Diencephalon (tissue), 1 donor: ENCODE measurements around the gene SCYL2. TPM values are rescaled to one million over a fixed set of nuclear protein-coding genes. Genes with fewer than 3 reads are reported as not detected.

Source experiments
- small RNA-seq: library from RNA; depleted of rRNA; stranded (forward); fragments of <200 nt; gene quantifications from one replicate; pipeline ENCODE3, GENCODE V24; 2014
- total RNA-seq: library from RNA; depleted of rRNA; stranded (reverse); fragments of >200 nt; gene quantifications from one replicate; pipeline ENCODE4 v1.2.3, GENCODE V29; 2014

The SCYL2 gene, protein sequence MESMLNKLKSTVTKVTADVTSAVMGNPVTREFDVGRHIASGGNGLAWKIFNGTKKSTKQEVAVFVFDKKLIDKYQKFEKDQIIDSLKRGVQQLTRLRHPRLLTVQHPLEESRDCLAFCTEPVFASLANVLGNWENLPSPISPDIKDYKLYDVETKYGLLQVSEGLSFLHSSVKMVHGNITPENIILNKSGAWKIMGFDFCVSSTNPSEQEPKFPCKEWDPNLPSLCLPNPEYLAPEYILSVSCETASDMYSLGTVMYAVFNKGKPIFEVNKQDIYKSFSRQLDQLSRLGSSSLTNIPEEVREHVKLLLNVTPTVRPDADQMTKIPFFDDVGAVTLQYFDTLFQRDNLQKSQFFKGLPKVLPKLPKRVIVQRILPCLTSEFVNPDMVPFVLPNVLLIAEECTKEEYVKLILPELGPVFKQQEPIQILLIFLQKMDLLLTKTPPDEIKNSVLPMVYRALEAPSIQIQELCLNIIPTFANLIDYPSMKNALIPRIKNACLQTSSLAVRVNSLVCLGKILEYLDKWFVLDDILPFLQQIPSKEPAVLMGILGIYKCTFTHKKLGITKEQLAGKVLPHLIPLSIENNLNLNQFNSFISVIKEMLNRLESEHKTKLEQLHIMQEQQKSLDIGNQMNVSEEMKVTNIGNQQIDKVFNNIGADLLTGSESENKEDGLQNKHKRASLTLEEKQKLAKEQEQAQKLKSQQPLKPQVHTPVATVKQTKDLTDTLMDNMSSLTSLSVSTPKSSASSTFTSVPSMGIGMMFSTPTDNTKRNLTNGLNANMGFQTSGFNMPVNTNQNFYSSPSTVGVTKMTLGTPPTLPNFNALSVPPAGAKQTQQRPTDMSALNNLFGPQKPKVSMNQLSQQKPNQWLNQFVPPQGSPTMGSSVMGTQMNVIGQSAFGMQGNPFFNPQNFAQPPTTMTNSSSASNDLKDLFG
- total RNA-seq: 116 TPM

GRCh38 chr12:100266835-100267602 lies at the start of gene SCYL2, which contains the start of gene DEPDC4:
SCYL2 (plus strand) TSS chr12:100267177; CDS start chr12:100282971, 15,794 bp downstream.
DEPDC4 (minus strand) TSS chr12:100267079; CDS start chr12:100267076, 3 bp downstream.

GRCh38 chr12:100356644-100357223 lies 89.8 kb downstream of the SCYL2 start, which contains the start of gene SLC17A8:
SLC17A8 (plus strand) TSS chr12:100357074; CDS start chr12:100357392, 318 bp downstream.

Small RNAs within 50 kb of the gene (small RNA-seq; reads per million reads assigned to genes)
- not detected for gene RF00019

Other genes starting within 250 kb of the SCYL2 start
- gene BLTP3B, start 124.3 kb upstream of the SCYL2 start, total RNA-seq: 103 TPM
- 44.5 TPM for gene ACTR6, start 66.4 kb upstream of the SCYL2 start, total RNA-seq
- gene DEPDC4, start 98 bp upstream of the SCYL2 start, total RNA-seq: 2.8 TPM
- gene SLC17A8, start 89.9 kb downstream of the SCYL2 start, total RNA-seq: 10.1 TPM
- gene NR1H4, start 206.7 kb downstream of the SCYL2 start, total RNA-seq: 1.2 TPM